Measurements from ENCODE around the gene SLC9A6. TPM values are rescaled to one million over a fixed set of nuclear protein-coding genes. Genes with fewer than 3 reads are reported as not detected.
"Not testable (repeated sequence)": the region's sequence is repeated elsewhere in the genome, so short reads cannot be mapped to it uniquely, and the experiment has no call there.

The SLC9A6 gene
- total RNA-seq, 2 experiments from 2014 or later, result 14.6 to 17.3 TPM

DNA sequence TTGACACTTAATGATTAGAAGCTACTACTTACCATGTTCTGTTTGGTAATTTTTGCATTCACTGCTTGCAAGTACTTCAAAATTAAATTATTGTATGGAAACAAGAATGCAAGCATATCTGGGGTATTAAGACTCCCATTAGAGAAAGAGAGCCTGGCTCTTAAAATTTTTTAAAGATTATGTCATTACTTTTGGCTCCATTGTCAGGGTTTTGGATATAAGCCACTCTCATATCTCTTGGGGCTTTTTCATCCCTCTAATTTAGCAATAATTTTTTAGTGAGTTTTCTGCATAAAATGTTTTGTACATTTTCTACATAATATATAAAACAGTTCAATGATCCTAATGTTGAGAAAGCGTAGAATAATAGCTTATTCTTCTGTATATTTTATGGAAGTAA, 49.4 kb downstream of the SLC9A6 start:
- no peaks in the 10 kb centered on the region for H3K36me3 Mint-ChIP-seq
- no peak for ATAC-seq (ENCODE audit: low read depth)
- H3K9me3 Mint-ChIP-seq, result no peaks in the 10 kb centered on the region
- no peak overlapping the region for H3K27ac Mint-ChIP-seq
- POLR2A ChIA-PET, result no interaction called here
- H3K4me1 Mint-ChIP-seq, result no peaks in the 10 kb centered on the region
- H3K27me3 Mint-ChIP-seq, result no peaks in the 10 kb centered on the region
- H3K4me3 Mint-ChIP-seq, result no peak overlapping the region
- no peak for DNase-seq

DNA sequence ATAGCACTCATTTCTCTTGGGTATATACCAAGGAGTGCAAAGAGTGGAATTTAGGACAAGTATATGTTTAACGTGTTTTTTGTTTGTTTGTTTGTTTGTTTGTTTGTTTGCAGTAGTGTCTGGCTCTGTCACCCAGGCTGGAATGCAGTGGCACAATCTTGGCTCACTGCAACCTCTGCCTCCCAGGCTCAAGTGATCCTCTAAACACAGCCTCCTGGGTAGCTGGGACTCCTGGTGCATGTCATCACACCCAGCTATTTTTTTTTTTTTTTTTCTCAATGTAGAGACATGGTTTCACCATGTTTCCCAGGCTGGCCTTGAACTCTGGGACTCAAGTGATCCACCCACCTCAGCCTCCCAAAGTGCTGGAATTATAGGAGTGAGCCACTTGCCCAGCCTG, 50.4 kb downstream of the SLC9A6 start:
- POLR2A ChIA-PET, result no interaction called here
- Mint-ChIP-seq H3K9me3 (no peaks in the 10 kb centered on the region), H3K27ac (no peak overlapping the region), H3K4me3 (no peak overlapping the region), H3K4me1 (no peaks in the 10 kb centered on the region), H3K36me3 (no peaks in the 10 kb centered on the region), H3K27me3 (no peaks in the 10 kb centered on the region)
- ATAC-seq (ENCODE audit: low read depth), result no peak
- no peak for DNase-seq

DNA sequence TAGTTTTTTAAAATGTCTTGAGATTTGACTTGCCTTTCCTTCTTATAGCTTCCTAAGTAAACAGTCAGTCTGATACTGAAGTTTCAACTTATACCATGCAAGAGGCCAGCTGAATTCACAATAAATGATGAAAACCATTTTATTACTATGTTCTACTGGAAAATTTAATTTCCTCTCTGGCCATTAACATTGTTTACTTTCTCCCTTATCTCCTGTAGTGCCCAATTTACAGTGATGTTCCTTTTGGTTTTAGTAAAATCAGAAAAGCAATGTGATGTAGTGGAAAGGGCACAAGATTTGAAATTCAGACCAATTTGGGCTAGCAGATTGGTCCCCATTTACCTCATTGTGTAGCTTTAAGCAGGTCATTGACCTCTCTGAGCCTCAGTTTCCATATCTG, 54.2 kb downstream of the SLC9A6 start:
- Mint-ChIP-seq H3K4me1 (no peaks in the 10 kb centered on the region), H3K9me3 (no peaks in the 10 kb centered on the region), H3K27me3 (no peaks in the 10 kb centered on the region), H3K36me3 (peaks cover 6% of the 10 kb centered on the region), H3K27ac (no peak overlapping the region), H3K4me3 (no peak overlapping the region)
- no peak for ATAC-seq (ENCODE audit: low read depth)
- POLR2A ChIA-PET, result no interaction called here
- no peak for DNase-seq

DNA sequence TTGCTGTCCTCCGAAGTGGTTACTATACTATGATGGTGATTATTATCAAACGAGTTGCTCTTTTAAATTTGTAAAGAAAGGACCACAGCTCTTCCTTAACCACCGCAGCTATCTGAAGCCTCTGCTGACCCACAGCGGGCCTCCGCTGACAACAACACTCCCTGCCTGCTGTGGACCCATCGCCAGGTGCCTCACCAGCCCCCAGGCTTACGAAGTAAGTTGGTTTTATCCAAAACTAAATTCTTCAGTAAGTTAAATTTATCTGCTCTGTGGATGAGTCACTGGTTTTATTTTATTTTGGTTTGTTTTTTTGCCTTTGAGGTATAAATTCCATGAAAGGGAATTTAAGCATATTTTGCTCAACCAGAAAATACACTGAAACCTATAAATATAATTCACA, 54.7 kb downstream of the SLC9A6 start:
- DNase-seq (no peak), ATAC-seq (ENCODE audit: low read depth) (no peak)
- H3K27ac Mint-ChIP-seq, result no peak overlapping the region
- H3K27me3 Mint-ChIP-seq, result no peaks in the 10 kb centered on the region
- POLR2A ChIA-PET, result no interaction called here
- no peaks in the 10 kb centered on the region for H3K9me3 Mint-ChIP-seq
- H3K4me1 Mint-ChIP-seq, result no peaks in the 10 kb centered on the region
- H3K36me3 Mint-ChIP-seq, result peaks cover 6% of the 10 kb centered on the region
- no peak overlapping the region for H3K4me3 Mint-ChIP-seq

DNA sequence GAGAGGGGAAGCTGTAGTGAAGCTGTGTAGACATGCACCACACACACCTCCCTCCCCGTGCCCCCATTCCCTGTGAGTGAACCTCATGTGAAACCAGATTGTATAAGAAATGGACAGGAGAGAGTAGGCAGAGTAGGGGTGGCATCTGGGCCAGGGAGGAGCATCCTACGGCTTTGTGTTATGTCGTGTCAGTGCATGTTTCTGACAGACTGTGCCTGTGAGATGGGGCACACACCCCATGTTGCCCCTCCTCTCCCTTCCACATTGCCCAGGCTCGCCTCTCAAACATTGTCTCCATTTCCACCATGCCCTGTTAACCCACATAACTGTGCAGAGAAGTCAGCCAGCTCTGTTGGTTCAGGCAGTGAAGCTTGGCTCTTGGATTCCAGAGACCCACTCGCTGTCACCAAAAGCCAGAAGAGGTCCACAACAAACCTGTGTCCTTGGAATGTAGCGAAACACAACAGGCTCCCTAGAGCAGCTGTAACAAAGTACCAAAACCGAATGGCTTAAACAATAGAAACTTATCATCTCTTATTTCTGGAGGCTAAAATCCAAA, 56.1 kb downstream of the SLC9A6 start:
- Mint-ChIP-seq H3K36me3 (peaks cover 6% of the 10 kb centered on the region), H3K27me3 (no peaks in the 10 kb centered on the region), H3K4me3 (no peak overlapping the region), H3K27ac (no peak overlapping the region), H3K9me3 (no peaks in the 10 kb centered on the region), H3K4me1 (no peaks in the 10 kb centered on the region)
- DNase-seq (no peak), ATAC-seq (ENCODE audit: low read depth) (no peak)
- POLR2A ChIA-PET, result no interaction called here

DNA sequence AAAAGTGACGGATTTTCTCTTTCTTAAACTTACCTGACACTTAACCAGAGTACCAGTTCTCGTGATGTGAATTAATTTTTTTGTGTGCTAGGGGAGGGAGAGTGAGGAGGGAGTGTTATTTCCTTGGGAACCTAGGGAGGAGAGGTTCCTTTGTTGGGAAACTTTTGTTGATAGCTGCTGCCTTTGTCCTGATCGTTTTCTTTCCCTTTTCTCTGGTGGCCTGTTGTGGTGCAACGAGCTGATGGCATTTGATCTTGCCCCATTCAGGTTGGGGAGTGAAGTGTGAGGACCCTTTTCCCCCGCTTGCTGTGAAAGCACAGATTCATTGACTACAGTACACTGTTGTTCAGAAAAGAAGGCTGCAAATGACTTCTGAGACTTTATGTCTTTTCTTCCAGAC, 59.8 kb downstream of the SLC9A6 start:
- peaks cover 6% of the 10 kb centered on the region for H3K36me3 Mint-ChIP-seq
- POLR2A ChIA-PET, result no interaction called here
- H3K4me1 Mint-ChIP-seq, result no peaks in the 10 kb centered on the region
- no peaks in the 10 kb centered on the region for H3K9me3 Mint-ChIP-seq
- H3K4me3 Mint-ChIP-seq, result no peak overlapping the region
- no peak for DNase-seq
- H3K27ac Mint-ChIP-seq, result no peak overlapping the region
- ATAC-seq (ENCODE audit: low read depth), result no peak
- H3K27me3 Mint-ChIP-seq, result no peaks in the 10 kb centered on the region

DNA sequence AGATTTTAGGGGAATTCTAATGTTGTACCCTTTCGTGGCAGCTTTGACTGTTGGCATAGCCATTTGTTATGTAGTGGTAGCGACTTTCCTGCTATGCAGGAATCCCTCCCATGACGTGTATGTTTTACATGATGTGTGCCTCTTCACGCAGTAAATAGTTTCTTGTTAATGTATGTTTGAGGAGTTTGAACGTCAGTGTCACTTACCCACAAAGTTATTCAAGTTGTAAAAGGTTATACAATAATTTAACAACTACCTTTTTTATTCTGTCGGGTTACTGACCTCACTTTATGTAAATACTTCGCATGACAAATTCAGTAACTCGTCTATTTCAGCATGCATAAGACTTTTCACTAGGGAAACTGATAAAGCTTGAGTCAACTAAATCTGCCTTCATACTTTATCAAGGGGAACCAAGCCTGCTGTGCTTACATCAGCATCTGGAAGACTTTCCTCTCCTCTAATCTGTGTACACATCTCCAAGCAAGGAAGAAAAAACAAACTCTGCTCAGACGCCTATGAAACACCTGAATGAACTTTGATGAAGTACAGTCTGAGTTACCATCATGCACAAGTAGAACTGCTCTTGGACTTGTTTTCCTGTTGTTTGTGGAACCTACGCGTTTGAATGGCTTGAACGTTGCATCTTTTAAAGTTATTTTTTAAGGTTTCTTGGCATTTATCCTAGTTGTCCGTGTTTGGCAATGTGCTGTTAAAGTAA, 61.2 kb downstream of the SLC9A6 start:
- POLR2A ChIA-PET, result no interaction called here
- no peak for DNase-seq
- H3K27me3 Mint-ChIP-seq, result no peaks in the 10 kb centered on the region
- no peaks in the 10 kb centered on the region for H3K9me3 Mint-ChIP-seq
- no peak overlapping the region for H3K4me3 Mint-ChIP-seq
- peaks cover 6% of the 10 kb centered on the region for H3K36me3 Mint-ChIP-seq
- no peak for ATAC-seq (ENCODE audit: low read depth)
- H3K27ac Mint-ChIP-seq, result no peak overlapping the region
- no peaks in the 10 kb centered on the region for H3K4me1 Mint-ChIP-seq

DNA sequence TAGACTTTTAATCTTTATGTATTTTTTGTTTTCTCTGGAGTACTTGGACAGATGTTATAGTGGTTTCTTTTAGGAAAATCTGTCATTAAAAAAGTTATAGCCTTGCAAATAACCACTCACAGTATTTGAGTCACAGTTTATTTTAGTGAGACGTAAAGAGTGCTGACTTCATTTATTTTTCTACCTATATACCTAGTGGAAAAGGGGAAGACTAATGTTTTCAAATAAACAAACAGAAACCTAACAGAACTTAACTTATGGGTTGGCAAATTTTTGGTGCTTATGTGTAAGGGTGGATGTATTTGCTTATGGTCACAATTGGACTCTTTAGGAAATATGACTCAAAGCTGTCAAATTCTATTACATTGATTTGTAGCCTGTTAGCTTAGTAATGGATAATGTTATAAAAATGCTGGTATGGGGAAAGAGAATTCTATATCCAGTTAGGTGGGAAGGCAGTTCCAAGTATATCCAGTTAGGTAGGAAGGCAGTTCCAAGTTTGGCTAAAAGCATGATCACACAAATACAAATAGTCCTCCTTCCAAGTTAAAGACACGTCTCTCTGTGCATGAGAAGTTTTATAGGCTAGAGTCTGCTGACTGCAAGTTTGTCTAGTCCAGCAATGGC, 61.9 kb downstream of the SLC9A6 start:
- H3K4me3 Mint-ChIP-seq, result no peak overlapping the region
- POLR2A ChIA-PET, result no interaction called here
- no peak for ATAC-seq (ENCODE audit: low read depth)
- H3K4me1 Mint-ChIP-seq, result no peaks in the 10 kb centered on the region
- no peak overlapping the region for H3K27ac Mint-ChIP-seq
- H3K36me3 Mint-ChIP-seq, result peaks cover 4% of the 10 kb centered on the region
- H3K9me3 Mint-ChIP-seq, result no peaks in the 10 kb centered on the region
- DNase-seq, result no peak
- no peaks in the 10 kb centered on the region for H3K27me3 Mint-ChIP-seq

DNA sequence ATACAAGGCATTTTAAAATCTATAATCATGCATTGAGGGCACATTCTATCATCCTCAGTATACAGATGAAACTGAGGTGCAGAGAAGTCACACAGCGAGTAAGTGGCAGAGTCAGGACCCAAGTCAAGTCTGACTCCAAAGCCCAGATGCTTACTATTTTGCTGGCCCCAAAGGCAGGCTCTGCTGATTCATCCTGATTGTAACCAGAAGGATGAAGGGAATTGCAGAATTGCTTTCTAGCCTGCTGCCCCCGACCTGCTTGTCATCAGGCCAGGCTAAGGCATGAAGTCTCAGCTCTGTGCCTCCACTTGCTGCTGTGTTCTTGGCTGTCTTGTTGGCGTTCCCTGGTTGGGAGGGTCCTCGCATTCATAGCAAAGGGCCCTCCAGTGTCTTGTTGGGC, 62.7 kb downstream of the SLC9A6 start:
- H3K27me3 Mint-ChIP-seq, result no peaks in the 10 kb centered on the region
- no peaks in the 10 kb centered on the region for H3K9me3 Mint-ChIP-seq
- POLR2A ChIA-PET, result no interaction called here
- H3K4me3 Mint-ChIP-seq, result no peak overlapping the region
- H3K4me1 Mint-ChIP-seq, result no peaks in the 10 kb centered on the region
- H3K36me3 Mint-ChIP-seq, result peaks cover 4% of the 10 kb centered on the region
- H3K27ac Mint-ChIP-seq, result no peak overlapping the region
- no peak for ATAC-seq (ENCODE audit: low read depth)
- DNase-seq, result no peak

DNA sequence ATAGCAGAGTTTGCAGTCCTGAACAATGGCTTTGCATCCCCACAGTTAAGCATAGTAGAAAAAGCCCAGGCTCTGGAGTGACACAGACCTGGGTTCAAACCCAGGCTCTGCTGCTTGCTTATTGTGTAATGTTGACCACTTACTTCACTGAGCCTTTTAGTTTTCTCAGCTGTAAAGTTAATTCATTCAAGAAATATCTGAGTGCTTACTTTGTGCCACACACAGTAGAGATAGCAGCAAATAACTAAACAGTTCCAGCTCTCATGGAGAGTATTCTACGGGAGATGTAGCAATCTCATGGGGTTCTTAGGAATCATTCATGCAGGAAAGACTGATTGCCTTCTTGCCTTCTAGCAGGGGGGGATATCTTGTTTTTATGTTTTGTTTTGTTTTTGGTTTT, 63.2 kb downstream of the SLC9A6 start:
- Mint-ChIP-seq H3K36me3 (peaks cover 4% of the 10 kb centered on the region), H3K4me3 (no peak overlapping the region)

DNA sequence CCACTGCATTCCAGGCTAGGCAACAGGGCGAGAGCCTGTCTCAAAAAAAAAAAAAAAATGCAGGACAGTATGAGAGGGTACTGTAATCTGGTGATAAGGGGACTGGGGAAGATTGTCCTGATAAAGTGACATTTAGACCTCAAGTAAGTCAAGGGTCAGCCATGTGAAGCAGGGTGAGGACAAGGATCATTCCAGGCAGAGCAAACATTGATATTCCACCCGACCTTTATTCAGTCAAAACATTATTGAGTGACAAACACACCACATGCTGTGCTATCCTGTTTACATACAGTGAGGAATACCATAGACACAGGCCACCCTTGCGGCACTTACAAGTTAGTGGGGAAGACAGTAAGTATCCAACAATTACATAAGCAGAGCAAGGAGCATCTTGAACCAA, 64.4 kb downstream of the SLC9A6 start:
- H3K9me3 Mint-ChIP-seq, result no peaks in the 10 kb centered on the region
- H3K4me3 Mint-ChIP-seq, result no peak overlapping the region
- no peak overlapping the region for H3K27ac Mint-ChIP-seq
- POLR2A ChIA-PET, result no interaction called here
- H3K4me1 Mint-ChIP-seq, result no peaks in the 10 kb centered on the region
- no peaks in the 10 kb centered on the region for H3K27me3 Mint-ChIP-seq
- ATAC-seq (ENCODE audit: low read depth), result no peak
- H3K36me3 Mint-ChIP-seq, result no peaks in the 10 kb centered on the region
- DNase-seq, result no peak

More for the DNA sequence above, 63.2 kb downstream of the SLC9A6 start:
- ATAC-seq (ENCODE audit: low read depth) (no peak), DNase-seq (no peak)
- H3K4me1 Mint-ChIP-seq, result no peaks in the 10 kb centered on the region
- no peaks in the 10 kb centered on the region for H3K27me3 Mint-ChIP-seq
- POLR2A ChIA-PET, result no interaction called here
- H3K27ac Mint-ChIP-seq, result no peak overlapping the region
- H3K9me3 Mint-ChIP-seq, result no peaks in the 10 kb centered on the region

DNA sequence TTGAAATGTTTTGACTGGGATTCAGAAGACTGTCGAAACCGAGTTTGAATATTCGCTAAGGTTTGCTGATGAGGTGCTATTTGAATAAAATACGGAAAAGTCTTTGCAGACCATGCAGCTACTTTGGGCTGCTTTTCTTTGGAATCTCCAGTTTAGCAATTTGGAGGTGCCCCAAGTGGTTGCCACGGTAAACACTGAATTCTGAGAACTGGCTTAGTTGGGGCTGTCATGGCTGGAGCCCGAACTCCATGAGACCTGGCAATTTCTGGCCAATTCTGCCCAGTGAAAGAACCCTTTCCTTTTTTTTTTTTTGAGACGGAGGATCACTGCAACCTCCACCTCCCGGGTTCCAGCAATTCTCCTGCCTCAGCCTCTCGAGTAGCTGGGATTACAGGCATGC, 65.6 kb downstream of the SLC9A6 start:
- H3K4me3 Mint-ChIP-seq; POLR2A ChIA-PET; H3K27ac Mint-ChIP-seq; H3K9me3 Mint-ChIP-seq; H3K4me1 Mint-ChIP-seq; H3K27me3 Mint-ChIP-seq; ATAC-seq (ENCODE audit: low read depth); H3K36me3 Mint-ChIP-seq; DNase-seq: not testable (repeated sequence)

DNA sequence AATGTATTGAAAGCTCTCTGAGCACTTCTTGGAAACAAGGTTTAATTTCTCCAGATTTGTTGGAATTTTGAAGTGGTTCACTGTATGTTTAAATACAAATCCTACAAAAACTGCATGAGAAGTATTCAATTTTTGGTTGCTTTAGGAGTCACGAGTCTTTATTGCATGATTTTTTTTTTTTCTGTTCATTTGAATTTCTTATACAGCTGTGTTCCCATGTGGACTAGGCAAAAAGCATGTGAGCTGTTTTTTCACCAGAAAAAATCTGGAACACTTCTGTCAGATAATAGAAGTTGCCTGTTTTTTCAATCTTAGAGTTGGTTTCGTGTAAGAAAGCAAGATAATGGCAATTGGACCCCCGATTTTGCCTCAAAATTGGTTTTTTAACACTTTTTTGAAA, 66.4 kb downstream of the SLC9A6 start:
- POLR2A ChIA-PET, result no interaction called here
- Mint-ChIP-seq H3K36me3 (no peaks in the 10 kb centered on the region), H3K27ac (no peak overlapping the region), H3K4me1 (peaks cover 2% of the 10 kb centered on the region), H3K9me3 (no peaks in the 10 kb centered on the region), H3K4me3 (no peak overlapping the region), H3K27me3 (no peaks in the 10 kb centered on the region)
- ATAC-seq (ENCODE audit: low read depth) (no peak), DNase-seq (no peak)

DNA sequence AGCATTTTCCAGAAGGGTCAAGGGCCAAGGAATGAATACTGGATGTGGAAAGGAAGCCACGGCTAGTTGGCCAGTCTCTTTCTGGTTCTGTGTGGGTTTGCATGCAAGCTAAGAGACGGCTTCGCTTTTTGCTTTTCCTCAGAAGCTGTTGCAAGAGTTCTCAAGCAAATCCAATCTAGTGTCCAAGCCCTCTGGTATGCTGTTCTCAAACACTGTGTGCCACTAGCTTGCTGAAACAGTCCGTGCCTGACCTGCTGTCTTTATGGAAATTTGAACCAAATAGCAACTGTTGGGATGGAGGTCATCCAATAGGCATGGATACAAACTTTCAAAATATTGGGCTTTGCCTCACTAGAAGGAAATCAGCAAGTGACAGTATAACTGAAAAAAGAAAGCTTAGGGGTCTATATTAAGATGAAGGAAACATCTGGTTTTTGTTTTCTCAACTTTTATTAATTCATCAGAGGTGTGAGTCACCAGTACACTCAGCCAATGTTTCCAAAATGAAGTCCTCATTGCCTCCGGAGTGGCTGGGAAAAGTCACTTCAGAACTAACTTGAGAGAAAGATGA, 70.5 kb downstream of the SLC9A6 start:
- Mint-ChIP-seq H3K9me3 (no peaks in the 10 kb centered on the region), H3K4me3 (no peak overlapping the region), H3K27me3 (no peaks in the 10 kb centered on the region), H3K27ac (no peak overlapping the region), H3K36me3 (no peaks in the 10 kb centered on the region), H3K4me1 (peaks cover 7% of the 10 kb centered on the region)
- ATAC-seq (ENCODE audit: low read depth), result no peak
- DNase-seq, result no peak
- POLR2A ChIA-PET, result no interaction called here
